Rectal smooth muscle tissue (tissue), 1 donor: ENCODE data around the gene BMPR1B.
"Not testable (repeated sequence)": the region's sequence is repeated elsewhere in the genome, so short reads cannot be mapped to it uniquely, and the experiment has no call there.

Experiments used
- H3K27ac ChIP-seq: one replicate; pipeline ENCODE4 v1.7.0; 2013; ENCODE audit warnings: low read depth, low read length, inconsistent platforms
- H3K27me3 ChIP-seq: one replicate; pipeline ENCODE4 v1.7.0; 2013; ENCODE audit warnings: low read length; ENCODE audit not compliant: control insufficient read depth, insufficient read depth
- H3K36me3 ChIP-seq: one replicate; pipeline ENCODE4 v1.7.0; 2013; ENCODE audit warnings: low read length; ENCODE audit not compliant: control insufficient read depth, insufficient read depth
- H3K4me1 ChIP-seq: one replicate; pipeline ENCODE4 v1.7.0; 2013; ENCODE audit warnings: low read length; ENCODE audit not compliant: control insufficient read depth, insufficient read depth
- H3K4me3 ChIP-seq: one replicate; pipeline ENCODE4 v1.7.0; 2013; ENCODE audit warnings: low read length
- H3K9ac ChIP-seq: one replicate; pipeline ENCODE4 v1.7.0; 2013; ENCODE audit warnings: low read length

BMPR1B gene

DNA sequence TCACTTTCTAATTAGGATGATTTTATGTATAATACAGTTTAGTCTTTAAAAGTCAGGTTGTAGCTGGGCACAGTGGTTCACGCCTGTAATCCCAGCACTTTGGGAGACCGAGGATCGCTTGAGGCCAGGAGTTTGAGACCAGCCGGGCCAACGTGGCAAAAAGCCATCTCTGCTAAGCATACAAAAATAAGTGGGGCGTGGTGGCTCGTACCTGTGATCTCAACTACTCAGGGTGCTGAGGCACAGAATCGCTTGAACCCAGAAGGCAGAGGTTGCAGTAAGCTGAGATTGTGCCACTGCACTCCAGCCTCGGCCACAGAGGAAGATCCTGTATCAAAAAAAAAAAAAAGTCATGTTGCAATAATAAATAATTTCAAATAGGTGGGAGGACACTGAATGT is 364.2 kb downstream of the BMPR1B start:
- H3K27me3 ChIP-seq, result no peaks in the 10 kb centered on the region
- H3K9ac ChIP-seq, result no peak overlapping the region
- H3K36me3 ChIP-seq, result no peaks in the 10 kb centered on the region
- no peak overlapping the region for H3K27ac ChIP-seq
- H3K4me1 ChIP-seq, result no peaks in the 10 kb centered on the region
- no peak overlapping the region for H3K4me3 ChIP-seq

DNA sequence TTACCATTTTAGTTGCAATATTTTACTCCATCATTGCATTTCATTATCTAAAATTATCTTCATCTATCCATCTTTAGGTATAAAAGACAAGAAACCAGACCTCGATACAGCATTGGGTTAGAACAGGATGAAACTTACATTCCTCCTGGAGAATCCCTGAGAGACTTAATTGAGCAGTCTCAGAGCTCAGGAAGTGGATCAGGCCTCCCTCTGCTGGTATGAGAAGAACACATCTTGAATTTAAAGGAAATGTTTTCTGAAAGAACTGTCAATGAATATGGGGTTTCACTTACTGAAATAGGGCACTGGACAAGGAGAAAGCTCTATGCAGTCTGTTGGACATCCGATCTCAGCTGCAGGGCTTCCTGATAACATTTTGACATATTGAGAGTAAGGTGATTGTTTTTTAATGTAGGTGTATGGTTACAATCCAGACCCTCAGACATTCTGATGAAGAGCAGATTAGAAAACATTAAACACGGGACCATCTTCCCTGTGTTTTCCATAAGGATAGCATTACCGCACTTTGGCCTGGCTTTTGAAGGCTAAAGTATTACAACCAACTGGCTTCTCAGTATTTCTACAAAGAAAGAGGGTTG is 367.2 kb downstream of the BMPR1B start:
- Histone ChIP-seq H3K9ac (no peak overlapping the region), H3K4me1 (no peaks in the 10 kb centered on the region)

DNA sequence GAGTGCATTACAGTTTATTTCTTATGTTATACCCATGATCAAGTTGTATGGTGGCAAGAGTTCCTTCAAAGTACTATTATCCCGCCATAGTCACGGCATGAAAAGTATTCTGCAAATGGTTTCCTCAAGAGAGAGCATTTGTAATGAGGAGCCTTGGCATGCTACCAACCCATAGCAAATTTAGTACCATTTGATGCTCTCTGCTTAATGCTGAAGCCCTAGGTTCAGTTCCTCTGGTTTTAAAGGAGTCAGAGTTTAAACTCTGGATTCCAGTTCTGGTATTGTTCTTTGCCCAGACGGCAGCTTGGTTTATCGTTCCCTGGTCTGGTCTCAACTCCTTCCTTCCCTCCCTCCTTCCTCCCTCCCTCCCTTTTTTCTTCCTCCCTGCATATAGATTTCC is 371.3 kb downstream of the BMPR1B start:
- no peak overlapping the region for H3K27ac ChIP-seq
- H3K9ac ChIP-seq, result no peak overlapping the region
- no peaks in the 10 kb centered on the region for H3K4me1 ChIP-seq
- no peak overlapping the region for H3K4me3 ChIP-seq
- H3K27me3 ChIP-seq, result no peaks in the 10 kb centered on the region
- no peaks in the 10 kb centered on the region for H3K36me3 ChIP-seq

More for the DNA sequence above, 367.2 kb downstream of the BMPR1B start:
- no peaks in the 10 kb centered on the region for H3K27me3 ChIP-seq
- H3K36me3 ChIP-seq, result no peaks in the 10 kb centered on the region
- H3K4me3 ChIP-seq, result no peak overlapping the region
- H3K27ac ChIP-seq, result no peak overlapping the region

DNA sequence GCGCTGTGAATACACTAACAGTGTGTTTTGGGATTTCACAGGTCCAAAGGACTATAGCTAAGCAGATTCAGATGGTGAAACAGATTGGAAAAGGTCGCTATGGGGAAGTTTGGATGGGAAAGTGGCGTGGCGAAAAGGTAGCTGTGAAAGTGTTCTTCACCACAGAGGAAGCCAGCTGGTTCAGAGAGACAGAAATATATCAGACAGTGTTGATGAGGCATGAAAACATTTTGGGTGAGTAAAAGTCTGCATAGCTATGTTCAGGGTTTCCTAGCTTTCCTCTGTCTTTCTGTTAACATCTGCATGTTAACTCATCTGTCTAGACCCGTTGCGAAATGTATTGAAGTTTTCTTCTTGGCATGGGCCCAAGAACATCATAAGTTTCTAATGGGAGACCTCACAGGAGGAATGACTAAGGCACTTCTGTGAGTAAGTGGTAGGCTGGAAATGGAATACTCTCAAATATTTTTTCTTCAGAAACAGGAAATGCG is 372.1 kb downstream of the BMPR1B start:
- Histone ChIP-seq H3K4me3 (no peak overlapping the region), H3K4me1 (no peaks in the 10 kb centered on the region), H3K27ac (no peak overlapping the region), H3K36me3 (no peaks in the 10 kb centered on the region), H3K9ac (no peak overlapping the region), H3K27me3 (no peaks in the 10 kb centered on the region)

DNA sequence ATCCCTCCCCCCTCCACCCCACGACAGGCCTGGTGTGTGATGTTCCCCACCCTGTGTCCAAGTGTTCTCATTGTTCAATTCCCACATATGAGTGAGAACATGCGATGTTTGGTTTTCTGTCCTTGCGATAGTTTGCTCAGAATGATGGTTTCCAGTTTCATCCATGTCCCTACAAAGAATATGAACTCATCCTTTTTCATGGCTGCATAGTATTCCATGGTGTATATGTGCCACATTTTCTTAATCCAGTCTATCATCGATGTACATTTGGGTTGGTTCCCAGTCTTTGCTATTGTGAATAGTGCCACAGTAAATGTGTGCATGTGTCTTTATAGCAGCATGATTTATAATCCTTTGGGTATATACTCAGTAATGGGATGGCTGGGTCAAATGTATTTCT is 376.3 kb downstream of the BMPR1B start:
- H3K36me3 ChIP-seq, H3K27me3 ChIP-seq, H3K27ac ChIP-seq, H3K9ac ChIP-seq, H3K4me3 ChIP-seq, H3K4me1 ChIP-seq: not testable (repeated sequence)

DNA sequence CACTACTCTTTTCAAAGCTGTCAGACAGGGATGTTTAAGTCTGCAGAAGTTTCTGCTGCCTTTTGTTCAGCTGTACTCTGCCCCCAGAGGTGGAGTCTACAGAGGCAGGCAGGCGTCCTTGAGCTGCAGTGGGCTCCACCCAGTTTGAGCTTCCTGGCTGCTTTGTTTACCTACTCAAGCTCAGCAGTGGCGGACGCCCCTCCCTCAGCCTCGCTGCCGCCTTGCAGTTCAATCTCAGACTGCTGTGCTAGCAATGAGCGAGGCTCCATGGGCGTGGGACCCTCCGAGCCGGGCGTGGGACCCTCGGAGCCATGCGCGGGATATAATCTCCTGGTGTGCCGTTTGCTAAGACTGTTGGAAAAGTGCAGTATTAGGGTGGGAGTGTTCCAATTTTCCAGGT is 381.7 kb downstream of the BMPR1B start:
- not testable (repeated sequence) for H3K4me1 ChIP-seq, H3K36me3 ChIP-seq, H3K27me3 ChIP-seq, H3K9ac ChIP-seq, H3K27ac ChIP-seq, H3K4me3 ChIP-seq

DNA sequence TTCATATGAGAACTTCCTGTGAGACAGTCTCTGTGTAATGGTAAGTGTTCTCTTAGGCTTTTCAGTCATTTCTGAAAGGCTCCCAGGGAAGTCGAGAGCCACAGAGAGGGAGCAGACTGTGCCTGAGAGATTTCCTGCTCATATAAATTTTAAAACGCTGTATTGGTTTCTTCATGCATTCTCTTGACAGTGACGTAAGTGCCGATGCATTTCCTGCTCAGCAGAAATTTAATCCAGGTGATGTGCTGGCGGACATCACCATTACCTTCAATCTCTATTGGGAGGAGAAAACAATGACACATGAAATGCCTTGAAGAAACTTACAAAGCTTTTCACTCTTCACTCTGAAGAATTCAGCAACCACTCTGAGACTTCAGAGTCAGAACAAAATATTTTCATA is 383.6 kb downstream of the BMPR1B start:
- Histone ChIP-seq H3K4me1 (no peaks in the 10 kb centered on the region), H3K27me3 (no peaks in the 10 kb centered on the region), H3K9ac (no peak overlapping the region), H3K36me3 (no peaks in the 10 kb centered on the region), H3K4me3 (no peak overlapping the region), H3K27ac (no peak overlapping the region)

DNA sequence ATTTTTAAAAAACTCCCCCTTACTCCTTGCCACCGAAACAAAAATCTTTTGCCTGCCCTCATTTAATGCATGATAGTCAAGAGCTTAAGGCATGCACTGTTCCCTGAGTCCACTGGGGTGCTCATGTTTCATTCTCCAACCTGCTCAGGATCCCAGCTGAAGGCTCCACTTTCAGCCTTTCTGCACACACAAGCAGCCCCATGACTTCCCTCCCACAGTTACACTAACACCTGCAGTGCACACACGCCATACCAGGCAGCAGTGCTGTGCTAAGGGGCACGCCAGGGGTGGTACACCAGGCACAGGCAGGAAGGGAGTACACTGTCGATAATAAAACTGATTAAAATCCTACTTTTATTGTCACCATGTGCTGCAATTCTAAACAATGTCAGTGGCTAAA is 385.2 kb downstream of the BMPR1B start:
- Histone ChIP-seq H3K36me3 (no peaks in the 10 kb centered on the region), H3K4me3 (no peak overlapping the region), H3K9ac (no peak overlapping the region), H3K4me1 (no peaks in the 10 kb centered on the region), H3K27ac (no peak overlapping the region), H3K27me3 (no peaks in the 10 kb centered on the region)

DNA sequence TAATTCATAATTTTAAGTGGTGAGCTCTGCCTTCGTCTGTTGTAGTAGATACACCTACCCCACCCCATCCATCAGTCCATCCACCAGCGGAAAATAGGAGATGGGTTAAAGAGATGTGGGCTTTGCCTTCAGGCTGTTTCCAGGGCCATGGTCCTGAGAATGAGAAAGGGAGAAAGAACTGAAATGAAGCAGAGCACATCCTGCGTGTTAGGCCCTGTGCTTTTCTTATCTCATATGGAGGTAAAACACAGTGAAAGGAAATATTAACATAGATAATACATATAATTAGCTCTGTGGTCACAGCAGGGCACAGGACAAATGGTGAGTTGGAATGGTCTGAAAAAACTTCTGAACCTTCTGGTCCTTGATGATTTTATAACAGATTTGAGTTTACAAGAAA is 393.5 kb downstream of the BMPR1B start:
- Histone ChIP-seq H3K4me3 (no peak overlapping the region), H3K27me3 (no peaks in the 10 kb centered on the region), H3K36me3 (no peaks in the 10 kb centered on the region), H3K27ac (no peak overlapping the region), H3K4me1 (no peaks in the 10 kb centered on the region), H3K9ac (no peak overlapping the region)

DNA sequence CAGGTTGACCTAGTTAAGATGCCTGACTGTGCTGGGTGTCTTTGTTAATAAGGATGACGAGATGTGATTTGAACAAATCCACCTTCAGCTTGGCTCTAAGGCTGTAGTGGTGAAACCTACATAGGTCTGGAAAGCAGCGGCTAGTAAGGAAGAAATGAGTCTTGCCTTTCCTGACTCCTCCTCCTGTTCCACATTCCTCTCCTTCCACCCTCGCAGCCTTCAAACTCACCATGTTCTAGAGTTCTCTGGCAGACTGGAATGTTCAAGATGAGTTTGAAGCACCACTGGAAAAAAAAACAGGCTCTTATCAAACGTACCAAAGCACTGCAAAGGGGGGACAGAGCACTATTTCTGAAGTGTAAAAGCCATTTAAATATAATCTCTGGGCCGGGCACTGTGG is 395.4 kb downstream of the BMPR1B start:
- no peaks in the 10 kb centered on the region for H3K36me3 ChIP-seq
- H3K4me3 ChIP-seq, result no peak overlapping the region
- H3K27ac ChIP-seq, result no peak overlapping the region
- H3K9ac ChIP-seq, result no peak overlapping the region
- no peaks in the 10 kb centered on the region for H3K4me1 ChIP-seq
- H3K27me3 ChIP-seq, result no peaks in the 10 kb centered on the region

DNA sequence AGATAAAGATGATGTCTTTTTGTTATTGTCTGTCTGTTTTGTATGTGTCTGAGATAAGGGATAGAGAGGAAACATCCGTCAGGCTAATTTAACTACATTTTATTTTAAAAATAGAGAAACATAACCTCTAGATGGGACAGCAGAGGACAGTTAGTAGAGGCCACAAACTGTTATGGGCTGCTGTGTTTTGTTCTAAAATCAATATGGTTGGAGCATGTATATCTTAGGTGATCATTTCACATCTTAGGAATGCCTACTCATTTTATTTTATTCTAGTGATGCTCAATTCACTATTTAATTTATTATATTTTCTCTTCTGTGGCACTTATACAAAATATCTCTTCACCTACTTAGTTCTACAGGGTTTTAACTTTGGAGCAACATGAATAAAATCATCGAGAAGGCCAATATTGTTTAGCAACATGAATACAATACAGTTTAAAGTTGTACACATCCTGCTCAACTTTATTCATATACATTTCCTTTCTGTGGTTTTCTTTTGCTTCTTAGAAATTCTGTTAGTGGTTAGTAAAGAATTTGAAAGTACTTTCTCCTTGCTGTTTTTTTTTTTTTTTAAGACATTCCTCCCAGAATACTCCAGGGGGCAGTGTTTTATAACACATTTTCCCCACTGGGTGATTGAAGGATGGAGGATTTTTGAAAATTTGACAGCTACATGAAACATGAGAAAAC is 398.1 kb downstream of the BMPR1B start:
- H3K27ac ChIP-seq, result no peak overlapping the region
- H3K4me1 ChIP-seq, result no peaks in the 10 kb centered on the region

DNA sequence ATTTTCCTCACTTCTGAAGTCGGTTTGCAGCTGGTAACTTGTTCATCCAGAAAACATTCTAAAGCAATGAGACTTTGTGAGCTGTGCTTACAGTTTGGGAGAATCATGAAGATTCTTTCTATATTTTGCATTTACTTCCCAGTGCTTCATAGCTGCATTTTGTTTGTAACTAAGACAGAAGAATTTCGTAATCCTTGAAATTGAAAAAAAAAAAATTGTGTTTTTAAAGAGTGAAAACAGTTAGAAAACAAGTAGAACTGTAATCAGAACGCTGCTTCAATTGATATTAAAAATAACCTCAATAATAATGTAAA is 398.7 kb downstream of the BMPR1B start:
- Histone ChIP-seq H3K27me3 (no peaks in the 10 kb centered on the region), H3K27ac (no peak overlapping the region), H3K36me3 (no peaks in the 10 kb centered on the region), H3K4me1 (no peaks in the 10 kb centered on the region), H3K9ac (no peak overlapping the region), H3K4me3 (no peak overlapping the region)

More for the DNA sequence above, 398.1 kb downstream of the BMPR1B start:
- Histone ChIP-seq H3K27me3 (no peaks in the 10 kb centered on the region), H3K36me3 (no peaks in the 10 kb centered on the region), H3K4me3 (no peak overlapping the region), H3K9ac (no peak overlapping the region)

DNA sequence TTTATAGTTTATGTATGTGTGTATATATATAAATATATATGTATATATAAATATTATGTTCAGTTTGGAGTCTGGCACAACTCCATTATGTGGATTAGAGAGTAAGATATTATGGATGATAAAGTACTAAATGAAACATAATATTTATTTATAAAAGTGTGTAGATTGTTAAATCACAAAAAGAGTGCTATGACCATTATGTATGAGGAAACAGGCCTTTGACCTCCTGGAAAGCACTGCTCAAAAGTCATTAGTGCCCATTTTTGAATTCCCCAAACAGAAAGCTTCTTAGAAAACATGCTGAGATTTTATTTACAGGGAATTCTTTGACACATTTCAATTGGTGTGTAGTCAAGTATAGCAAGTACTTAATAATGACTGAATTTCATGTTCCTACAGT is 399.8 kb downstream of the BMPR1B start:
- Histone ChIP-seq H3K27ac (no peak overlapping the region), H3K36me3 (no peaks in the 10 kb centered on the region)

More for the DNA sequence above, 399.8 kb downstream of the BMPR1B start:
- Histone ChIP-seq H3K9ac (no peak overlapping the region), H3K4me1 (no peaks in the 10 kb centered on the region), H3K27me3 (no peaks in the 10 kb centered on the region), H3K4me3 (no peak overlapping the region)
